ENCODE data around the gene CEP170. TPM values are rescaled to one million over a fixed set of nuclear protein-coding genes. Genes with fewer than 3 reads are reported as not detected.

Gene CEP170
- total RNA-seq (100 to 1,000 TPM in 1 of 2 donors, 10 to 100 TPM in 1; 64.0 to 132 TPM), polyA plus RNA-seq (ENCODE audit: insufficient read depth, low read depth, low replicate concordance) (165 TPM)
- long read RNA-seq, donor 1, partial matches to known transcripts: 29 of 29 reads
- long read RNA-seq, donor 1, other reads (novel, unspliced or antisense): 0 of 29 reads
- long read RNA-seq, donor 2, full-length matches to known transcripts: 2 of 2 reads
- long read RNA-seq, donor 2, partial matches to known transcripts: 0 of 2 reads
- long read RNA-seq, donor 2, other reads (novel, unspliced or antisense): 0 of 2 reads

DNA sequence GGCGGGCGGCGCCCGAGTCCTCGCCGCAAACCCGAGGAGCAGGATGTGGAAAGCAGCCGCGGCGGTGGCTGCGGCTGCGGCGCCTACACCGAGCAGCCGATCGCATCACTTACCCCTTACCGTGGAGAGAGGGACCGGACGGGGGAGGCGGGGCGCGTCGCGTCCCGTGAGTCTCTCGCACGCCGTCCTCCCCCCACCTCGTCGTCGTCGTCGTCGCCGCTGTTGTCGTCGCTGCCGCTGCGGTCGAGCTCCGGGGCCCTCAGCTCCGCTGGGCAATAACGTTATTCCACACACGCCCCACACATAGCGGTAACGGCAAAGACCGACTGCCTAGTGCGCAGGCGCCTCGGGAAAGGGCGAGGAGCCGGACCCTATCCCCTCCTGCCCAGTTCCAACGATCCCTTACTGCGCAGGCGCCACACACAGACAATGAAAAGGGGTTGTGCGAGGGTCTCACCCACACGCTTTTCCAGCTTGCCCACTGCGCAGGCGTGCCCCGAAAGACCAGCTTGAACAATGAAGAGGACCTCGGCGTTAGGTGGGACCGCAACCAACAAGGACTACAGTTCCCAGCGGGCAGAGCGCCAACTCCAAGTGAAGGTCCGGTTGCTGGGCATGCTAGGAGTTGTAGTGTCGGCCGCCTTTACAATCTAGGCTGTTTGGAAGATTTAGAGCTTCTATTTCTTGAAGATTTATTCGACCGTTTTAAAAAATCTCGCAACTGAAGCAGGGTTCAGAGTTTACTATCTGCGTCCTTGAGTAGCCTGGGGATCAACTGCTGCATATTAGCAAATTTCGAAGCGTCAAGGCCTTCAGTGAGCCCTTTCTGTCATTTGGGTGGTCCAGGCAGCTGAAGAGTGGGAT, at the start of gene CEP170:
Gene CEP170 (minus strand): TSS at position 355 of the 864 bp plus-strand sequence. CDS start 30,001 bp downstream, outside the sequence.
- DNase-seq: peak; percentile 97
- Histone ChIP-seq H3K36me3 (ENCODE audit: low read depth, missing control alignments) (no peaks in the 10 kb centered on the region), H3K27ac (peak within 1 kb of the TSS; percentile 85 to 95), H3K27me3 (no peaks in the 10 kb centered on the region), H3K9me3 (no peaks in the 10 kb centered on the region), H3K4me1 (peaks cover 16% of the 10 kb centered on the region), H3K4me3 (peak within 1 kb of the TSS; percentile 75 to 86)
- peak; percentile 33 for TF ChIP-seq POLR2A (IDR thresholded peaks at IDR 0.05)
- TF ChIP-seq, protein P1, sequence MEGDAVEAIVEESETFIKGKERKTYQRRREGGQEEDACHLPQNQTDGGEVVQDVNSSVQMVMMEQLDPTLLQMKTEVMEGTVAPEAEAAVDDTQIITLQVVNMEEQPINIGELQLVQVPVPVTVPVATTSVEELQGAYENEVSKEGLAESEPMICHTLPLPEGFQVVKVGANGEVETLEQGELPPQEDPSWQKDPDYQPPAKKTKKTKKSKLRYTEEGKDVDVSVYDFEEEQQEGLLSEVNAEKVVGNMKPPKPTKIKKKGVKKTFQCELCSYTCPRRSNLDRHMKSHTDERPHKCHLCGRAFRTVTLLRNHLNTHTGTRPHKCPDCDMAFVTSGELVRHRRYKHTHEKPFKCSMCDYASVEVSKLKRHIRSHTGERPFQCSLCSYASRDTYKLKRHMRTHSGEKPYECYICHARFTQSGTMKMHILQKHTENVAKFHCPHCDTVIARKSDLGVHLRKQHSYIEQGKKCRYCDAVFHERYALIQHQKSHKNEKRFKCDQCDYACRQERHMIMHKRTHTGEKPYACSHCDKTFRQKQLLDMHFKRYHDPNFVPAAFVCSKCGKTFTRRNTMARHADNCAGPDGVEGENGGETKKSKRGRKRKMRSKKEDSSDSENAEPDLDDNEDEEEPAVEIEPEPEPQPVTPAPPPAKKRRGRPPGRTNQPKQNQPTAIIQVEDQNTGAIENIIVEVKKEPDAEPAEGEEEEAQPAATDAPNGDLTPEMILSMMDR (IDR thresholded peaks at IDR 0.05): no peak
- WGBS, 2 donors: 0% methylated on average over 27 to 57 of the region's 74 CpGs
- intact Hi-C loops (cut with DNase I; ENCODE audit: low total_unique reads): no loop called here

DNA sequence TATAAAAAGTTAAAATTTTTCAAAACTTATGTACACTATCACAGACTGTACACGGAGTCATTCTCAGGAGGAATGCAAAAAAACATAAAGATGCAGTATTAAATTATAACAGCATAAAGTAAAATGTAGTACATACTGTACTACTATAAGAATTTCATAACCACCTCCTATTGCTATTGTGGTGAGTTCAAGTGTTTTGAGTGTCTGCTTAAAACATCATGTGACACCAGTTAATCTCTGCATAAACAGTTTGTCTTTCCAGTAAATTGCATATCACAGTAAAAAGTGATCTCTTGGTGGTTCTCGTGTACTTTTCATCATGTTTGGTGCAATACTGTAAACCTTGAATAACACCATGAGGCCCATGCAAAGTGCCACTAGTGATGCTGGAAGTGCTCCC, 46.0 kb upstream of the CEP170 start:
- no peak for TF ChIP-seq POLR2A (IDR thresholded peaks at IDR 0.05)
- TF ChIP-seq, protein P1 (IDR thresholded peaks at IDR 0.05): no peak
- Histone ChIP-seq H3K9me3 (no peaks in the 10 kb centered on the region), H3K27me3 (no peaks in the 10 kb centered on the region), H3K27ac (no peak overlapping the region), H3K36me3 (ENCODE audit: low read depth, missing control alignments) (no peaks in the 10 kb centered on the region), H3K4me3 (no peak overlapping the region), H3K4me1 (no peaks in the 10 kb centered on the region)
- WGBS, 2 donors: 78 to 100% methylated on average over 2 of the region's 2 CpGs
- no peak for DNase-seq
- intact Hi-C loops (cut with DNase I; ENCODE audit: low total_unique reads): no loop called here

DNA sequence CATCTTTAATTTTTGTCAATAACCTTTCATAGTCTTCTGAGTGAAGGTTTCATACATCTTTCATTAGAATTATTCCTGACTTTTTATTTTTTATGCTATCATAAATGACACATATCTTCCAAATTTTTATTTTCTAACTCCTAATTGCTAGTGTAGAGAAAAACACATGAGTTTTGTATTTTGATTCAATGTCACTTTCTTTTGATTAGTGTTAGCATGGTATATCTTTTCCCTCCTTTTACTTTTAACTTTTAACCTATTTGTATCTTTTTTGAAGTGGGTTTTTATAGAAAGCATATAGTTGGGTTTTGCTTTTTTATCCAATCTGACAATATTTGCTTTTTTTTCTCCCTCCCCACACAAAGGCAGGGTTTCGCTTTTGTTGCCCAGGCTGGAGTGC, 44.0 kb upstream of the CEP170 start:
- Histone ChIP-seq H3K4me3 (no peak overlapping the region), H3K27ac (no peak overlapping the region), H3K4me1 (no peaks in the 10 kb centered on the region)

DNA sequence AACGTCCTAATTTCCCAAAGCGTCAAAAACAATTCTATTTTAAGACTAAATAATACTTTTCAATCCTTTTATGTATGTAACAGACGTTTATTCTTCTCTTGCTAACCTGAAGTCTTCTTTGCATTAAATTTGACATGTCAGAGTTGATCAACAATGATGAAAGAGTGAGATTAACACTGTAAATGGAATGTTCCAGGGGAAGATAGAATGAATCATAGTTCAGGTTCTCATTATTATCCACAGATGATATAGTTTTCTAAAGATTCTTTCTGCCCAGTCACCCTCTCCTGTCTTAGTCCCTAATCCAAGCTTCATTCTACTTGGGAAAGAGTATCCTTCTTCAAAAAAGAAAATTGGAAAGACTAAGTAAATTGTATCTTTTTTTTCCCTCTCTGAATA, 39.6 kb upstream of the CEP170 start:
- Histone ChIP-seq H3K27me3 (no peaks in the 10 kb centered on the region), H3K4me3 (no peak overlapping the region), H3K9me3 (no peaks in the 10 kb centered on the region), H3K36me3 (ENCODE audit: low read depth, missing control alignments) (no peaks in the 10 kb centered on the region), H3K27ac (no peak overlapping the region), H3K4me1 (no peaks in the 10 kb centered on the region)
- 75 to 90% methylated on average over 3 of the region's 3 CpGs for WGBS, 2 donors
- no peak for DNase-seq
- TF ChIP-seq POLR2A (IDR thresholded peaks at IDR 0.05): no peak
- TF ChIP-seq, protein P1 (IDR thresholded peaks at IDR 0.05): no peak
- intact Hi-C loops (cut with DNase I; ENCODE audit: low total_unique reads): no loop called here

More for the DNA sequence above, 44.0 kb upstream of the CEP170 start:
- DNase-seq: no peak
- TF ChIP-seq POLR2A (IDR thresholded peaks at IDR 0.05): no peak
- intact Hi-C loops (cut with DNase I; ENCODE audit: low total_unique reads): no loop called here
- no peaks in the 10 kb centered on the region for H3K27me3 ChIP-seq
- no peaks in the 10 kb centered on the region for H3K36me3 ChIP-seq (ENCODE audit: low read depth, missing control alignments)
- no peaks in the 10 kb centered on the region for H3K9me3 ChIP-seq
- 89 to 96% methylated on average over 1 of the region's 1 CpG for WGBS, 2 donors

DNA sequence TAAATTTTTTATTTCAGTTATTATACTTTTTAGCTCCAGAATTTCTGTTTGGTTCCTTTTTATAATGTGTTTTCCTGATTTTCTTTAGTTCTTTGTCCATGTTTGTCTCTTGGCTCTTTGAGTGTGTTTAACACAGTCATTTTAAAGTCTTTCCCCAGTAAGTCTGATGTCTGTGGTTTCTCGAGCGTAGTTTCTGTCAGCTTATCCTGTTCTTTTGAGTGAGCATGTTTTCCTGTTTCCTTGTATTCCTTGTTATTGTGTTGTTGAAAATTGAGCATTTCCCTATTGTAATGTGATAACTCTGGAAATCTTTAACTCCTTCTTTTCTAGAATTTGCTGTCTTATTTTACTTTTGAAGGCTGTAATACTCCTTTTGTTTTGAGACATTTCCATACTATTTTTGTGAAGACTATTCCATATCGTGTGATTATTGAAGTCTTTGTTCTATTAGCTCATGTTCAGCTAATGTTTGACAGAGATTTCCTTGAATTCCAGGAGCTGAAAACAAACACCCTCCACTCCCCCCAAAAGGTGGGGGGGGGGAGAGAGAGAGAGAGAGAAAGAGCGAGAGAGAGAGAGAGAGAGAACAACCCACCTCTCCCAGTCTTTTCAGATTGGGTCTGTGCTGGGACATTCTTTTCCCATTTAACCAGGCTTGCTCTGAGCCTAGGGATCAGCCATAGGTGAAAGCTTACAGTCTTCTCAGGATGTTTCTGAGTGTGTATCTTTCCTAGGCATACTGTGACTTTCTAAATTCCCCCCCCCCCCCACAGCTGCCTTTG, 39.1 kb upstream of the CEP170 start:
- Histone ChIP-seq H3K4me1 (no peaks in the 10 kb centered on the region), H3K27ac (no peak overlapping the region), H3K4me3 (no peak overlapping the region), H3K9me3 (no peaks in the 10 kb centered on the region), H3K36me3 (ENCODE audit: low read depth, missing control alignments) (no peaks in the 10 kb centered on the region), H3K27me3 (no peaks in the 10 kb centered on the region)
- intact Hi-C loops (cut with DNase I; ENCODE audit: low total_unique reads): no loop called here
- TF ChIP-seq, protein P1 (IDR thresholded peaks at IDR 0.05): no peak
- no peak for TF ChIP-seq POLR2A (IDR thresholded peaks at IDR 0.05)
- WGBS, 2 donors: 80 to 91% methylated on average over 3 to 4 of the region's 4 CpGs
- no peak for DNase-seq

All from testis (tissue), 5 donors.